HT1080 (cell line): ENCODE measurements around the gene ABCA3. TPM values are rescaled to one million over a fixed set of nuclear protein-coding genes. Genes with fewer than 3 reads are reported as not detected.
A peak's percentile ranks its signal among the peaks of the same experiment; 100 is the strongest.
"Not testable (repeated sequence)": the region's sequence is repeated elsewhere in the genome, so short reads cannot be mapped to it uniquely, and the experiment has no call there.

Experiments
- DNase-seq: peaks from one replicate; pipeline ENCODE4 v3.0.0-alpha.2; 2015; ENCODE audit warnings: low read depth
- polyA plus RNA-seq, 2 experiments: library from polyadenylated mRNA; depleted of rRNA; stranded (reverse); fragments of >200 nt; gene quantifications; 2 replicates each; pipeline ENCODE4 v1.2.3, GENCODE V29; 2015
- total RNA-seq: library from RNA; depleted of rRNA; stranded (reverse); fragments of >200 nt; shearing (Covaris generic); gene quantifications from 2 replicates; pipeline ENCODE4 v1.2.3, GENCODE V29; 2014; rRNA removed

Gene ABCA3
- total RNA-seq: 0.13 and 0.14 TPM in 2 replicates
- 0.52 and 0.83 TPM in 2 replicates for polyA plus RNA-seq (2015; cell fraction: cytosol; rRNA removed)
- 0.52 and 0.55 TPM in 2 replicates for polyA plus RNA-seq (2015; cell fraction: nucleus; rRNA removed)

DNA sequence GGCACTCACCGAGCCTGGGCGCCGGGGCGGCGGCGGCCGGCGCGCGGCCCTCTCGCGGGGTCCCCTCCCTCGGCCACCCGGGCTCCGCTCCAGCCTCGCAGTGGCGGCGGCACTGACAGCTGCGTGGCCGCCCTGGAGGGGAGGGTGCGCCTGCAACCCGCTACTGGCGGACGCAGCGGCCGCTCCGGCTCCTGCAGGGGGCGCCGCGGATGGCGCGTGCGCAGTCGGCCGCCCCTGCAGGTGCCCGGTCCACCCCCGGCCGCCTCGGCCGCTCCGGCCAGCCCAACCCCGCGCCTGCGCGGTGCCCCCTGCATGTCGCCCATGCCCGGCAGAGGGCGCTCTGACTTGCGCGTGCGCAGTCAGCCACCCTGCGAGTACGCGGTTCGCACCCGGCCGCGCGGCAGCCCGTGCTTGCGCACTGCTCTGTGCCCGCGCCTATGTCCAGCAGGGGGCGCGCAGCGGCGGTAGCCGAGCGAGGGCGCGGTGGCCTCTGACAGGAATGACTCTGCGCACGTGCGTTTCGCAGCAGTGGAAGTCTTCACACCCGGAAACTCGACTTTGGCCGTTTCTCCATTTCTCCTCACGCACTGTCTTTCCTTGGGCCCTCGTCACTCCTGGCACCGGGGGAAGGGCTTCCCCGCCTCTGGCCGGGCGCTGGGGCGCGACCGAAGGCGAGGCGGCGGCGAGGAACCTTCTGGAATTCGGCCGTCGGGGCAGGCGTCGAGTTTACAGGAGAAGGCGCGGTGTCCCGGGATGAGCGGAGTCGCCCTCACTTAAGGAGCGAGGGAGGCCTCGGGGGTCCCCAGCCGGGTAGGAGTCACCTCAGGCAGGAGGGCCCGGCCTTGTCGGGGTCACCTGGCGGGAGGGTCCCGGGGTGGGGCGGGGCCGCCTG lies at the start of gene ABCA3:
TSS of gene ABCA3 (minus strand) at position 165 of the 892 bp plus-strand sequence. CDS start 14,262 bp downstream, outside the sequence.
- DNase-seq: peak; percentile 85

DNA sequence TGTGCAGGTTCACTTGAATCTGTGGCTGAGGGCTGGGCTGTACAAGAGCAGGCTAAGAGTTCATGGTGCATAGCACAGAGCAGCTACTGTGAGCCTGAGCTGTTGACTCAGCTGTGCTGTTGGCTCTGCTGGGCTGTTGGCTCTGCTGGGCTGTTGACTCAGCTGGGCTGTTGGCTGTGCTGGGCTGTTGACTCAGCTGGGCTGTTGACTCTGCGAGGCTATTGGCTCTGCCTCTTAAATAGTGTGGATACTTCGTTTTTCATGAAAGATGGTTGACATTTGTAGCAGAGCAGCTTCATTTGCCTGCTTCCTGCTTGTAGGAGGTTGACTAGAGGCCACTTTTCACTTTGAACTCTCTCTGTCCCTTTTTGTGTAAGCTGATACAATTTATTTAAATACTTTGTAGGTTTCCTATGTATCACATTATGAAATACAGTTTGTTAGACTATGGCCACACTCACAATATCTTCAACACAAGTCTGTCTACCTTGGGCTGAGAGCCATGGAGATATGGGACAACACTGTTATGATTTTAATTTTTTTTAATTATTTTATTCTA lies 48.4 kb upstream of the ABCA3 start:
- peak; percentile 58 for DNase-seq

DNA sequence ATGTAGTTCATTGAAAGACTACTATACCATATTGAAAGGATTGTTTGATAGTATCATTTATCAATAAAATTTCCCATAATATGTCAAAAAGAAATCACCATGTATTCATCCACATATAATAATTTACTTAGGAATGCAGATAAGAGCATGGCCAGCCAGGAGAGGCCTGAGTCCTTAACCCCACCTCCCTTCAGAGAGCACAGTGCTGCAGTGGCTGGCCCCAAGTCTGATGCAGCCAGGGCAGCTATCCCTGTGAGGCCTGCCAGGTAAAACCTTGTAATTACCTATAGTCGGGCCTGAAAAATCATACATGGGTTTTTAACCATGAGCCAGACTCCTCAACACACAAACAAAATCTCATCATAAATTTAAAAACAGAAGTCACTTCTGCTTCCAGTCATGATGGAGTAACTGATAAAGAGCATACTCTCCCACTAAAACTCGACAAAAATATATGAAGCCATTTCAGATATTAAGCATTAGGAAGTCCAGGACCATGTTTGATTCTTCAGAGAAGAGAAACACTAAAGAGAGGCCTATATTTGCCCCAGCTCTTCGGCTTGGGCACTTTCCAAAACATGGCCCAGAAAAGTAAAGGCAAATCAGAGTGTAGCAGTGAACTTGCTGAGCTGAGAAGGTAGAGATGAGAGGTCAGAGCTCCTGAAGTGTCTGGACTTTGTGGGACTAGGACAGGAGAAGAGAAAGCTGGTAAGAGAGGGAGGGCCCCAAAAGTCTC lies 47.8 kb upstream of the ABCA3 start:
- DNase-seq: no peak

DNA sequence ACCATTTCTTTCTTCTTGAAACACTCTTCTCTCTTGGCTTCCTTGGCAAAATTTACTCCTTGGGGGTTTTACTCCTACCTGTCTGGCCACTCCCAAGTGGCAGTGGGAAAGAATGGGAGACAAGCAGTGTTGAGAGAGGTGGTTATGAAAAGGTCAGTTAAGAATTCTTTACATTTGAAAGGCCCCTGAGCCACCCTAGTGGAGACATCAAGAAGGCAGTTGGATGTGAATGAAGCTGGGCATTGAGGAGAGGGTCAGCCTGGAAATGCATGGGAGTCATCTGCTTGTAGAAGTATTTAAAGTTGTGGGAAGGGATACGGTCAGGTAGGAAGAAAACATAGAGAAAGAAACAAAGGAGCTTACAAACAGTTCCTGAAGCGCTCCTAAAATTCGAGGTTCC lies 46.5 kb upstream of the ABCA3 start:
- no peak for DNase-seq

DNA sequence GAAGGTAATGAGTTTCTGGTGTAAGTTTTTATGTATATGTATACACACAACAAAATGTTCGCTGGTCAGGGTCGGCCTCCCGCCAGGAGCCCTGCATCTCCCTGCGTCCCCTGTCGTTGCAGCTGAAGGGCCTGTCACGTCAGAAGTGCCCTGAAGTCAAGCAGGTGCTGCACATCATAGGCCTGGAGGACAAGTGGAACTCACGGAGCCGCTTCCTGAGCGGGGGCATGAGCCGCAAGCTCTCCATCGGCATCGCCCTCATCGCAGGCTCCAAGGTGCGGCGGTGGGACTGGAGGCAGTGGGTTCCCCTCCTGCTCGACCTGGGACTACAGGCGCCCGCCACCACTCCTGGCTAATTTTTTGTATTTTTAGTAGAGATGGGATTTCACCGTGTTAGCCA lies 45.5 kb upstream of the ABCA3 start:
- DNase-seq: not testable (repeated sequence)

DNA sequence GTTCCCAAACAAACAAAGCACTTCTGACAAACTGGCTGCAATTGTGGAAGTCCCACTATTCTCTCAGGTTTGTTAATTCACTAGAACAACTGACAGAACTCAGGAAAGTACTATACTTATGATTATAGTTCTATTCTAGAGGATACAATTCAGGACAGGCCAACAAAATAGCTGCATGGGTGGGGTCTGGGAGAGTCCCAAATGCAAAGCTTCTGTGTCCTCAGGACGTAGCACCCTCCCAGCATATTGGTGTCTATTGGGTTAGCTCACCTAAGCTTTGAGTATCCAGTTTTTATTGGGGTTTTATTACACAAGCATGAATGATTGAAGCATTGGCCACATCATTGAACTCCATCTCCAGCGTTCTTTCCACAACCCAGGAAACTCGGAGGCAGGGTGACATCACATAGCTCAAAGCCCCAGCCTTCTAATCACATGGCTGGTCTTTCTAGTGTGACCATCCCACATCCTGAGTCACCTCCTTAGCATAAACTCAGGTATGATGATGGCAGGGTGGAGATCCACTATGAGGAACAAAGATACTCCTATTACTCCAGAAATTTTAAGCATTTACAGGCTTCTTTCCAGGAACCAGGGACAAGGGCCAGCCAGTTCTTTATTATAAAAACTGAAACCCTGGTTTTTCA lies 44.8 kb upstream of the ABCA3 start:
- DNase-seq: no peak

DNA sequence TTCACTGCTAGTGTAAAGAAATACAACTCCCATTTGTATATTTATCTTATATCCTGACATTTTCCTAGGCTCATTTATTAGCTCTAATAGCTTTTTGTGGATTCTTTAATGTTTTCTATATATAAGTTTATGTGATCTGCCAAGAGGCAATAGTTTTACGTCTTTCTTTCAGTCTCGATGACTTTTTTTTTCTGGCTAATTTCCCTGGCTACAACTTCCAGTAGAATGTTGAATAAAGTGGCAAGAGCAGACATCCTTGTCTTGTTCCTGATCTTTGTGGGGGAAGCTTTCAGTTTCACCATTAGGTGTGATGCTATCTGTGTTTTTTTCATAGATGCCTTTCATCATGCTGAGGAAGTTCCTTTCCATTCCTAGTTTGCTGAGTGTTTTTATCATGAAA lies 43.9 kb upstream of the ABCA3 start:
- no peak for DNase-seq

DNA sequence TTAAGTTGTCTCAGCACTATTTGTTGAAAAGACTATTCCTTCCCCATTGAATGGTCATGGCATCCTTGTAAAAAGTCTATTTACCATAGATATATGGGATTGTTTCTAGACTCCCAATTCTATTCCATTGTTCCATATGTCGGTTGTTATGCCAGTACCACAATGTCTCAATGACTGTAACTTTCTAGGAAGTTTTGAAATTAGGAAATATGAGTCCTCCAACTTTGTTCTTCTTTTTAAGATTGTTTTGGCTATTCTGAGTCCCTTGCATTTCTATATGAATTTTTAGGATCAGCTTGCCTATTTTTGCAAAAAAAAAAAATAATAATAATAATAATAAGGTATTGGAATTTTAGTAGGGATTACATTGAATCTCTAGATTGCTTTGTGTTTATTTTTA lies 43.0 kb upstream of the ABCA3 start:
- DNase-seq: no peak

DNA sequence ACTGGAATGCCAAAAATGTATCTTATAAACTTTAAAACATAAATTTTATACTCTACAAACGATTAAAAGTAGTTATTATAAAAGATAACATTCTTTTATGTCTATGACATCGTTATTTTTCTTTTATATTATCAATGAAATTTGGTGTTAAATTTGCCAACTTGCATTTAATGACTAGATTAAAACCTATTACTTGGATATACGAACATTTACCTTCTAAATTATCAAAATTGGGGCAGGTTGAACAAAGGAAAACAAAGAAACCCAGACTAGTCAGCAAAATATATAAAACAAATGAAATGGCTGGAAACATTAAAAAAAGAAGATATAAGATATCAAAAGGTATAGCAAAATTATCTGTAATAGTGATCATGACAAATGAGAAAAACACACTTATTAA lies 34.1 kb upstream of the ABCA3 start:
- DNase-seq: no peak

DNA sequence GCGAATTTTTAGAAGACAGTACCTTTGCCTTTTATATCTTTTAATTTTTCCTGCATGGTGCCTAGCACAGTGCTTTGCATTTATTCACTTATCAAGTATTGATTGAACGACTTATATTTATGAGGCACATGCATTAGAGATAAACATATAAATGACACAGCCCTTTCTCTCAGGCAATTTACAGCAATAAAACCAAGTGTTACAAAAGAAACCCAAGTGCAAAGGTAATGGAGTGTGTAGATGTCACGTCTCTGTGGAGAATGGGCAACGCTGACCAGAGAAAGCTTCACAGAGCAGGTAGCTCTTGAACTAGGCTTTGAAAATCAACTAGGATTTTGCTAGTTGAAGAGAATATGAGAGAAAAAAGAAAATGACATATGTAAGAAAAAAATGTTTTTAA lies 32.6 kb upstream of the ABCA3 start:
- DNase-seq: no peak

DNA sequence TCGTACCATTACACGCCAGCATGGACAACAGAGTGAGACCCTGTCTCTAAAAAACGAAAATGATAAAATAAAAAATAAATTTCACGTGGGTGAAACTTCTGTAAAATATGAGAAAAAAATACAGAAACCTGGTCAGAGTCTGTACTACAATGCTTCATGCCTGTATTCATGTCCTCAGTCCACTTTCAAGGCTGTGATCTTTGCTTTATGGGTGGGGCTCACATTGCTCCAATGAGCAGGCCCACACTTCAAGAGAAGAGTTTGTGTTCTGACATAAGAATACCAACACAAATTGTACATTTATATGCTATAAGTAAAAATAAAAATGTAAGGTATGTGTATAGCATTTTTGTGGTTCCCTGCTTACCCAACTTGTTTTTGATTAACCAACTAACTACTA lies 32.2 kb upstream of the ABCA3 start:
- DNase-seq: no peak

DNA sequence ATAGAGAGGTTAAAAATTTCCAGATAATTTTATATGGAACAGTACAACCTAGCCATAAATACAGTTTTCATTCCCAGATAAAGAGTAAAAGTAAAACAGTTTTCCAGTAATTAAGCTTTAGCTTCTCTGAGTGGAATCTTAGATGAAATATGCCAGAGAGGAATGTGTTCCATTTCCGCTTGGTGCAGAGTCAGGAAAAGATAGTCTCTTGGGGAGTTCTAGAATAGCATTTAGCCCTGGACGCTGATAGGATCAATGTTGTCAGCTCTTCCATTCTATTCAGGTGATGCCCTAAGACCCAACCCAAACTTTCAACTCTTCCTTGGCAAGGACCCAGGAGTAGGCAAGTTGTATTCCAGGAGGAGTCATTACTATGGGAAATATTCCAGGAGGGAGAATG lies 30.9 kb upstream of the ABCA3 start:
- no peak for DNase-seq

DNA sequence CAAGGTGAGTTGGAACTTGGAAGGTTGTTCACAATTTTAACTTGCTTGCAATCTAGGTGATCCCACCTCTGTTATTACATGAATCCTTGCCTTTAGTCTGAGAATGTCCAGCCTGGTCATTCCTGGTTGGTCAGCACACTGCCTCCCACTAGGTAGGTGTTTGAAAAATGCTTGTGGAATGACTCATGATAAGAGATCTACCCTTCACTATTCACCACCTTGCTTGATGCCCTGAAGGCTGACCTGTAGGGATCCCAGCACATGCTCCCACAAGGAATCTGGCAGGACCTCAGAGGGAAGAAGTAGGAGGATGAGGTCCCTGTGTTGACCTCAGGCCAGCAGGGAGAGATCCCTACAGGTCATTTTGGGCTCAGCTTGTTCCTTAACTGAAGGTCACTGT lies 30.2 kb upstream of the ABCA3 start:
- no peak for DNase-seq

DNA sequence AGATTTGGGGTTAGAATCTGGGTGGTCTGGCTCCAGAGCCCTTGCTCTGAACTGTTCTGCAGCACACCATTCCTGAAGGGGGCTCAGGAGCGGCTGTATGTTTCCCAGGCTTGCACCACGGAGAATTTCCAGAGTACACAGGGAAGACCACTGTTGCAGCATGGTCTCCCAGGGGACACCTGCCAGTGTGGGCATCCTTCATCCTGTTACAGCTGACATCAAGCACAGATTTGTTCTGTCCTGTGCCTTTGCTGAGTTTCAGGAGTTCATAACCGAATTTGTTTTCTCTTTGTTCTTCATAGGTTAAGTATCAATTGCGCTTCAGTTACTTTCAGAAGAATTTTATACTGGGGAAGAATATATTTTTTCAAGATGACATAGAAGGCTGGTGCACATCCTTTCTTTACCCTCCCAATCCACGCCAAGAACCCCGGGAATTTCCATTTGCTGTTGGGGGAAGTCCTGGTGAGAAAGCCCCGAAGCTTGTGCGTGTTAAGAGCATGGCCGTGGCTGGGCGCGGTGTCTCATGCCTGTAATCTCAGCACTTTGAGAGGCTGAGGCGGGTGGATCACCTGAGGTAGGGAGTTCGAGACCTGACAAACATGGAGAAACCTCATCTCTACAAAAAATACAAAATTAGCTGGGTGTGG lies 26.3 kb upstream of the ABCA3 start:
- DNase-seq: no peak

DNA sequence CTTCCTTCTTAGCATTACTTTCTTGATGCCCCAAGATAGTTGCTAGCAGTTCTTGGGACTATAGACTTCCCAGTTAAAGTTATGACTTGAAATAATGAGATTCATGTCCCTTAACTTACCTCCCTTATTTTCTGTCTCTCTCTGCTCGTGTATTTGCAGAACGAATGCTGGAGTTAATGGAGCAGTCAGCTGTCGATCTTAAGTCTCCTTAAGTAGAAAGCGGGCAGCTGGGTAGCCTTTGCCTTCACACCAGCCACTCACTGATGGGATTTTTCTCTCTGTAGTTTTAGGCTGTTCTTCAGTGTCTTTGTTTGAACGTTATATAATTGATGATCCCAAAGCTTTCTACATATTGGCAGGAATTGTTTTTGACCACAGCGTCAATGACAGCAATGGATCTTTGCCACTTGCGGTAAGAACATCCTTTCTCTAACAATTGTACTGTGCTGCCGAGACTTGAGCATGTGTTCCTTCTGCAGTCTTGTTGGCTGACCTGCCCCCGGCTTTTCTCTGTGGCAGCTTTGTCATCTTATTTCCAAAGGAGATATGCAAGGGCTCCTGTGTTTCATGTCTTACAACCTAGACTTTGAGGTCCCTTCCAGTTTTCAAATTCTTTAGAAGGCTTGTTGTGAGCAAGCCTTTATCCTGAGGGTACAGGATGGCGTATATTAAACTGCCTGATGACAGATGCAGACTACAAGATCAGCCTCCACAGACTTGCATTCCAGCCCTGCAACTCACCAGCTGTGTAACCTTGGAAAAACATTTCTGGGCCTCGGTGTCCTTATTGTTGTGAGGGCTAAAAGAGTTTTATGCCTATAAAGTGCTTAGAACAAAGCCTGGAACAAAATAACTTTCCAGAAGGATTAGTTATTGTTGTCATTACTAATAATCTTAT lies 25.1 kb upstream of the ABCA3 start:
- DNase-seq: no peak

DNA sequence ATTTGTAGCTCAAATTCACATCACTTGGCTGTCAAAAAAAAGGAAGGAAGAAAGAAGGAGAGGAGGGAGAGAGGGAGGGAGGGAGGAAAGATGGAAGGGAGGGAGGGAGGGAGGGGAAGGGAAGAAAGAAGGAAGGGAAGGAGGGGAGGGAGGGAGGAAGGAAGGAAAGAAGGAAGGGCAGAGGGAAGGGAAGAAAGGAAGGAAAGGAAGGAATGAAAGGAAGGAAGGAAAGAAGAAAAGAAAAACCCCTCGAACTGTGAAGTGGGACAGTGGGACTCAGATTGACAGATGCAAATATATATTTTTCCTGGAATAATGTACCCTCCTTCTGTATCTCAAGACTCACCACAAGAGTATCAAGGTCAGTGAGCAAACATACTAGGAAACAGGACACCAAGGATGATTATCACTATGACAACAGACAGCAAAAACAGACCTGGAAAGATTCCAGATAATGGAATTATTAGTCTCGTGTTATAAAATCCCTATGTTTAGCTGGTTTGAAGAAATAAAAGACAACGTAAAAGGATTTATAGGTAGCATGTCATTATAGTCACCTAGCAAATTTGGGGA lies 24.2 kb upstream of the ABCA3 start:
- no peak for DNase-seq

DNA sequence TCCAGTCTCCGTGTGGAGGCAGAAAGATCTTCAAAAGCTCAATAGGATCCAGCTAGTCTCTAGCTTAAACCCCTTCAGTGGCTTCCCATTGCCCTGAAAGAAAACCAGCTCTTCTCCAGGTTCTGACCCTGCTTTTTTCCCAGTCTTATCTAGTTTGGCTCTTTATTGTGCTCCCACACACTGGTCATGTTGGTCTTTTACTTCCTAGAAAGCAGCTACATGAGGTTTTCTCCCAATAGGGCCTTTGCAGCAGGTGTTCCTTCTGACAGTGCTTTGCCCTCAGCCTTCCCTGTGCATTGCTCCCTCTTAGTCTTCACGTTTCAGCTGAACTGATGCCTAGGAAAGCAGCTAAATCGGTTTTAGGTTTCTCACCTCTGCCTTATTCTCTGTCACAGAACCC lies 21.7 kb upstream of the ABCA3 start:
- no peak for DNase-seq

DNA sequence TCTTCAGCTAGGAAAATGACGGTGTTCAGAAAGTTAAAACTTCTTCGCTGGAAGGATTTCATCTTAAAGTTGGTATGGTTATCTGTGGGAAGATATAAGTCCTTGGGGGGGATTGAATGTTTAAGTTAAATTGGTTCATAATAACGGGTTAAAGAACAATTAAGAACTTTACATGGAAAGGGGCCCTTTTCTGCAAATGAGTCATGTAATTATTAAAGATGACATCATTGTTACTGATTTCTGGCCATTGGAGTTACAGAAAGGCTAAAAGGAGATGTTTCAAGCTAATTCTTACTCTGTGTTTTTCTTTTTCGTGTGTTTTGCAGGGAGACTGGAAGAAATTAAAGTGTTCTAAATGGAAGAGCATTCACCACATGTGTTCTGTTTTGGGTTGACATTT lies 20.6 kb upstream of the ABCA3 start:
- no peak for DNase-seq

DNA sequence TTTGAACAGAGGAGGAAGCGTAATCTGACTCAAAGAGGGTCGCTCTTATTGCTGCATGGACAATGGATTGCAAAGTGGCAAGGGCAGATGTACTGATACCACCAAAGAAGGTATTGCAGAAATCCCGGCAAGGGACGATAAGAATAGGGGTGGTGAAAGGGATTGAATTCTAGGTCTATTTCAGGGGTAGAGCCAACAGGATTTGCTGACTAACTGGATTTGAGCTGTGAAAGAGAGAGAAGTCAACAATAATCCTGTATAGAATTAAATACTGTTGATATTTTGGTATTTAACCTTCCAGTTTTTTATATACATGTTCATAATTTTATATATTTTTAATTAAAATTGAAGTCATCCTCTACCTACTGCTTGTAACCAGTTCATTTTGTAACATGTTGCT lies 19.4 kb upstream of the ABCA3 start:
- DNase-seq: no peak

DNA sequence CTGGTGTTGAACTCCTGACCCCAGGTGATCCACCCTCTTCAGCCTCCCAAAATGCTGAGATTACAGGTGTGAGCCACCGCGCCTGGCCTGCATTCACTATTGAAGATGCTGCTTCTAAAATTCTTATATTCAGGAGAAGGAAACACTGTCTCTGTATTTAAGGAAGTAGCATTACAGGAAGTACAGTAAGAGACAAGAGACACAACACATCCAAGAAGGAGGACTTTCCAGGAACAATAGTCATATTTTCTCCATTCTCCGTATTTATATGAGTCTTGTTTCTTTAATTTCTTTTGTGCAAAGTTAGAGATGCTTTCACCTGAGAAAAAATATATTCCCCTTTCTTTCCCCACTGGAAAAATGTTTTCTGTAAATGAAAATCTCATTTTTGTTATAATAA lies 18.3 kb upstream of the ABCA3 start:
- DNase-seq: no peak
